GM19438 (cell line): ENCODE data around the gene THYN1.
"Not testable (repeated sequence)": the region's sequence is repeated elsewhere in the genome, so short reads cannot be mapped to it uniquely, and the experiment has no call there.

Source experiments
- ATAC-seq: cut with Tn5 transposase; IDR thresholded peaks from one replicate; pipeline ENCODE4 v1.9.1; 2021; ENCODE audit warnings: low read depth; ENCODE audit not compliant: unreplicated experiment

Gene THYN1

DNA sequence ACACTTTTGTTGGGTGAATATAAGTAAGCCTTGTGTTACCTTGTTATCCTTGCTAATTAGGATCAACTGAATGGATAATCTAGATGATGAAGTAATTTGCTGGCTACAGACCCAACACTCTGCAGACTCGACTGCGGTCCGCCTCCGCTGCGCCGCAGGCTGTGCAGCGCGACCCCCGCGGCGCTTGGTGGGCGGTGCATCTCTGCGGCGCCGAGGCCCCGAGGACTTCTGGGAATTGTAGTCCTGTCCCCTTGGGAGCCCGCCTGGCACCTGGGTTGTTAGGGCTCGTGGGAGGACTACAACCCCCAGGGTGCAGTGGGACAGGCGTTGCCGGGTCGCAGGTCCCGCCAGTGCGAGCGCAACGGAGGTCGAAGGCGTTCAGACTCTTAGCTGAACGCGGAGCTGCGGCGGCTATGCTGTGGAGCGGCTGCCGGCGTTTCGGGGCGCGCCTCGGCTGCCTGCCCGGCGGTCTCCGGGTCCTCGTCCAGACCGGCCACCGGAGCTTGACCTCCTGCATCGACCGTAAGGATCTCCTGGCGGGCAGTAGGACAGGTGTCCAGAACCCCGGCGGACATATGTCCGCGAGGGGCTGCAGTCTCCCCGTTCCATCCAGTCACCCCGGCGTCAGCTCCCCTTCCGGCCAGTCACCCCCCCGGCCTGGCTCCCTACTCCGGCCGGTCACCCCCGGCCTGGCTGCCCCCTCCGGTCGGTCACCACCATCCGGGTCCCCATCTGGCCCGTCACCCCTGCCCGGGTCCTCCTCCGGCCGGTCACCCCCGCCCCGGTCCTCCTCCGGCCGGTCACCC, at the start of gene THYN1, which contains the start of gene ACAD8:
THYN1 (minus strand) TSS at position 165 of the 806 bp plus-strand sequence. CDS start 470 bp downstream, outside the sequence.
ACAD8 (plus strand) TSS at position 381 of the 806 bp plus-strand sequence; CDS start at position 414, 33 bp downstream.
- peak; percentile 98 for ATAC-seq

DNA sequence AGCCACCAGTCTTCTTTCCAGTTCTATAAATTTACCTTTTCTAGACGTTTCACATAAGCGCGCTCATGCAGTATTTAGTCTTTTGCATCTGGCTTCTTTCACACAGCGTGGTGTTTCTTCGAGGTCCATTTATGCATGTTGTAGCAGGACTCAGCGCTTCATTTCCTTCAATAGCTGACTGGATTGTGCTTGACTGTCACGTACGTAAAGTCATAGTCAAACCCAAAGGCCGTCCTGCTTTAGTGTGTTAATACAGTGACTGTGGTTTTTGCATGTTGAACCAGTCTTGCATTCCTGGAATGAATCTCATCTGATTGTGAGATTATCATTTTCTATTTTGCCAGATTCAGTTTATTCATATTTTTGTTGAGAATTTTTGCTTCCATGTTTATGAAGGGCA, 41.5 kb upstream of the THYN1 start:
- no peak for ATAC-seq

DNA sequence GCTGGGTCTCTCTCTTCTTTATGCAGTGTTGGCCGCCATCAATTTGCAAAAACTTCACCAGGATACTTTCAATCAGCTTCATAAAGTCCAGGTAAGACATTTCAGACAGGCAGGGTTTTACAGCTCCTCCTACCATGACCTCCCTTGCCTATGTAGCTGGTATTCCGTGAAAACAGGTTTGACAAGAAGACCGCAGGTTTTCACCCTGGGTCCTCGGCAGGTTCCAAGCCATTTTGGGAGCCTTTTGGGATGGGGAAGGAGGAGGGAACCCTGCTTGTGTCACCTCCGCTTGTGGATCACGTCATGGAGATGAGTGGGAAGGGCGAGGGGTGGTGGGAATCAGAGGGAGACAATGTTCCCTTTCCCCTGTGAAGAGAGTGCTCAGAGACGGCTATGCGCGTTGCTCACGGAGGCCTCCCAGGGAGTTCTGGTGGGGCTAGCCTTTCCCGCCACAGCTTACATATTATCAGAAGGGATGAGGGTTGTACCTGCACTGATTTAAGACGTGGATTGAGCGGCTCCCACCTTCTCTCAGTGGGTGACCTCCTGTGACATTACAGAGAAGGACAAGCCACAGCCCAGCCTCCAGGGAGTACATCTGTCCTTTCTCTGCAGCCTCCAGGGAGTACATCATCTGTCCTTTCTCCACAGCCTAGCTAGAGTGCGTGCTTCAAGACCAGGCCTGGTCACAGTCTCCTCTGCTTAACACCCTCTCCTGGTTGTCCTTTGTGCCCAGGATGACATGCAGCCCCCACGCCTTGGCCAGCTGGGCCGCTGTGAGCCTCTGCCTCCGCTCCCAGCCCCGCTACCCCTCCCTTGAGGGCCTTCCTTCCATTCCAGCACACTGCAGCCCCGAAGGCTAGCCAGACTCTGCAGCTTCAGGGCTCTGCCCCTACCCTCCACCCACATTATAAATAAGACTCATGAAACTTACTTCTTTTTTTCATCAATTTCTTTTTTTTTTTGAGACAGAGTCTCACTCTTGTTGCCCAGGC, 40.3 kb upstream of the THYN1 start:
- ATAC-seq, result no peak

DNA sequence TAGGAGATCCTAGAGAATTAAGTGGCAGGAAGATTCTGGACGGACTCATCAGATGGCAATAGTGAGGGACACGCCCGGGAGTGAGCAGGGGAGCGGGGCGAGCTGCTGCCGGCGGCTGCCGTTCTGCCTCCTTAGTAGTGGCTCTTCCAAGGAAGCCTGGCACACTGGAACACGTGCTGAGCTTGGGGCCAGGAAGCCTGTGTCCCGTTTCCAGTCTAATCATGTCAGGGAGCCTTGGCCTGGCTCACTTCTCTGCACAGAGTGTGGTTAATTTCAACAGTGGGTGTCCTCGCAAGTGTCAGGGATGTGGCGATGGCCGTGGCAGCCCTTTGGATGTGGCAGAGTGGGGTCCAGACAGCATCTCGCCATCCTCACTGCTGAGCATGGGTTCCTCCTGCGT, 39.5 kb upstream of the THYN1 start:
- ATAC-seq, result no peak

DNA sequence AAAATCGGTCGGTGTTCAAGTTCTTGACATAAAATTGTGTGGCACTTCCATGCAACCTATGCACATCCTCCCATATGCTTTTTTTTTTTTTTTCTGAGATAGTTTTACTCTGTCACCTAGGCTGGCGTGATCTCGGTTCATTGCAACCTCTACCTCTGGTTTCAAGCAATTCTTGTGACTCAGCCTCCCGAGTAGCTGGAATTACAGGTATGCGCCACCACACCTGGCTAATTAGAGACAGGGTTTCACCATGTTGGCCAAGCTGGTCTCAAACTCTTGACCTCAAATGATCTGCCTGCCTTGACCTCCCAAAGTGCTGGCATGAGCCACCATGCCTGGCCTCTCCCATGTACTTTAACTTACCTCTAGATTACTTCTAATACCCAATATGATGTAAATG, 38.0 kb upstream of the THYN1 start:
- no peak for ATAC-seq

DNA sequence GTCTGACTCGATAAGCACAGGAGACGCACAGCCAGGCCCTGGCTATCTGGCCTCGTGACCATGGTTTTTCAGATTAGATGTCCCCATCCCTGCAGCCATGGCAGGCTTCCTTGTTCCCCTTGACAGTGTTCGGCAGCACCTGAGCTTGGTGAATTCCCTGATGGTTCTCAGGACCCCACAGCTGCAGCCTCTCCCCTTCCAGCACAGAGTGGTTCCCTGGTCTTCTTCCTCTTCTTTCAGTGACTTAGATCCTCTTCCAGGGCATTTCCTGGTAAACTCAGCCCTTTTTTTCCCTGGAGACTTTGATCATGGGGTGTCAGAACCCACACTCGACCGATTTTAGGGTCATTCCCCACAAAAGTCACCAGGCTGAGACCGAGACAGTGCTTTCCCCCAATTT, 37.5 kb upstream of the THYN1 start:
- ATAC-seq, result no peak

DNA sequence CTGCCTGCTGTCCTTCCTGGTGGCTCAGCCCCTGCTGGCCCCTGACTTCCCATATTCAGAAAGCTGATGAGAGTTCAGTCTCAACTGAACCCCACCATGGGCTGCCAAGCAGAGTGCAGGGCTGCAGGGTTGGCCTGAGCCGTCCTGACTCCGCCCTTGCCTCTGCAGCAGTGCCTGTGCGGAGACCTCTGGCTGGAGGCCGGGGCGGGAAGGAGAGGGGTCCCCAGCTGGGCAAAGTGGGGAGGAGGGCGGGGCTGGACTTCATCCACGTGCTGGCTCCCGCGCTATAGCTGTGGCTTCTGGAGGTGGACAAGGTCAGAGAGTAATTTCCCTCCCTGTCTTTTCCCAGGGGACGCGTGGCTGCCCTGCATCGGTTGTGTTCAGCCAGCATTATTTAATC, 36.6 kb upstream of the THYN1 start:
- no peak for ATAC-seq

DNA sequence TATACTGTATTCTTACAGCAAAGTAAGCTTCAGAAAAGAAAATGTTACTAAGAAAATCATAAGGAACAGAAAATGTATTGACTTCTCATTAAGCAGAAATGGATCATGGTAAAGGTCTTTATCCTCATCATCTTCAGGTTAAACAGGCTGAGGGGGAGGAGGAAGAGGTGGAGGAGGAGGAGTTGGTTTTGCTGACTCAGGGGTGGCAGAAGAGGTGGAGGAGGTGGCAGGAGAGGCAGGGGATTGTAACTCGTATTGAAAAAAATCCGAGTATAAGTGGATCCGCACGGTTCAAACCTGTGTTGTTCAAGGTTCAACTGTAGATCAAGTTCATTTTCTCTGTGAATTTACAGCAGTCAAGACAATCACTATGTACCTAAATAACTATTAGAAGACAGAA, 36.0 kb upstream of the THYN1 start:
- no peak for ATAC-seq

DNA sequence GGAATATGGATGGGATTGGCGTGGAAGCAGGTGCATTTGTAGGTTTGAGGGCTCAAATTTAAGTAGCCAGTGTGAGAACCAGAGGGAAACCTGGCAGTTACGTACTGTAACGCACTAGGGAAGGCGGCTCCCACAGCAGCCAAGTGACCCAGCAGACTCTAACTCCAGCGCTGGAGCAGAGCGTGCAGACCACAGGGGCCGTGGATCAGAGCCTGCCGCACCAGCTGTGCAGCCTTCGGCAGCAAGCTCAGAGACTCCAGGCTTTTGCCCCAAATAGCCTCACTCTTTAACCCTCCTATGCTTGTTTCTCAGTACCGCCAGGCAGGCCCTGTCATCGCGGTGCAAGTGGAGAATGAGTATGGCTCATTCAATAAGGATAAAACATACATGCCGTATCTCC, 35.3 kb upstream of the THYN1 start:
- no peak for ATAC-seq

DNA sequence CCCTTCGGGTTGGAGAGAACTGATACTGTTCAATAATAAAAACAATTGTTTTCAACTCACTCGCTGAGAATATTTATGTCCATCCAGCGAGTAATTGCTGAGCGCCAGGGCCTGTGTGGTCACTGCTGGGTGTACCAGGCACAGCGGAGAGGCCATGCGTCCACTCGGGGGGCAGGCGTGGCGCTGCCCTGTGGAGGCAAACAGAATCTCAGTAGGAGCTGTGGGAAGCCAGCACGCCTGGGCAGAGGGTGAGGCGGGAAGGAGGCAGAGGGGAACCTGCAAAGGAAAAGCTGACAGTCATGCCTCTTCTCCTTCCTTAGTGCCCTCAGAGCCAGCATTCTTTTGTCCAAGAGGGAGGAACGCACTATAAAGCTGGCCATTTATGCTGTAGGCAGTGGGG, 34.4 kb upstream of the THYN1 start:
- ATAC-seq, result no peak

DNA sequence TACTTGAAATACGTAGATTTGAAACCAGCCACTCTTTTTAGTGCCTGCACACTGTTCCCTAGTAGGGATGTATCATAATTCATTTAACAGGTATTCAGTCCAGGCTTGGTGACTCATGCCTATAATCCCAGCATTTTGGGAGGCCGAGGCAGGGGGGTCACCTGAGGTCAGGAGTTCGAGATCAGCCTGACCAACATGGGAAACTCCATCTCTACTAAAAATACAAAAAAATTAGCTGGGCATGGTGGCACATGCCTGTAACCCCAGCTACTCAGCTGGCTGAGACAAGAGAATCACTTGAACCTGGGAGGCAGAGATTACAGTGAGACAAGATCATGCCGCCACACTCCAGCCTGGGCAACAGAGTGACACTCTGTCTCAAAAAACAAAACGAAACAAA, 31.2 kb upstream of the THYN1 start:
- not testable (repeated sequence) for ATAC-seq

DNA sequence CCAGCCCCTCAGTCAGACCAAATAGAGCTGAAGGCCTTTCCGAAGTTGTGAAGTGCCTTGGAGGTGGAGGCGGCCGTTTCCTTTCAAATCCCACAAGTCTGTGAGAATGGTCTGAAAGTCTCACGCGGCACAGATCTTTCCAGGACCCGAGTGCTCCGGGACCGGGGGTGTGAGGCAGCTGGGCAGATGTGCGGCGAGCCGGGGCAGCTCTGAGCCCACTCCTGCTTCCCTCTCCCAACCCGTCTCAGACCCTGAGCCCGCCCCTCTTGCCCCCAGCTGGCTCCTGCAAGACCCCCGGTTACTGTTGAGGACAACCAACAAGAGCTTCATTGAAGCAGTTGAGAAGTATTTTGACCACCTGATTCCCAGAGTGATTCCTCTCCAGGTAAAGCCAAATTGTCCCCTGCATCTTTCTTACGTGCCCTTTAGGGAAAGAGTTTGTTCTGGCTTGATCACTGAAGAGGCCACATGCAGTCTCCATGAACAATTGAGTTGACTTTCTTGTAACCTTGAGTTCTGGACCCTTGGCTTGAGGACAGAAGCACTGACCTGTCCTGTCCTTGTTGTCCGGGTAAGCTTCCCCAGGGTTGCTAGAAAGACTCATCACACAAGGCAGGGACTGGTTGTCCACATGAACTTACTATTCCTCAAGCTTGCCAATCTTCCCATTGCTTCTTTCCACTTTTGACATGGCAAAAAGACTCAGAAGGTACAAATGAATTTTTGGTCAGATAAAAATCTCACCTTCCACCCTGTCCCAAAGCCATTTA, 30.5 kb upstream of the THYN1 start:
- no peak for ATAC-seq

DNA sequence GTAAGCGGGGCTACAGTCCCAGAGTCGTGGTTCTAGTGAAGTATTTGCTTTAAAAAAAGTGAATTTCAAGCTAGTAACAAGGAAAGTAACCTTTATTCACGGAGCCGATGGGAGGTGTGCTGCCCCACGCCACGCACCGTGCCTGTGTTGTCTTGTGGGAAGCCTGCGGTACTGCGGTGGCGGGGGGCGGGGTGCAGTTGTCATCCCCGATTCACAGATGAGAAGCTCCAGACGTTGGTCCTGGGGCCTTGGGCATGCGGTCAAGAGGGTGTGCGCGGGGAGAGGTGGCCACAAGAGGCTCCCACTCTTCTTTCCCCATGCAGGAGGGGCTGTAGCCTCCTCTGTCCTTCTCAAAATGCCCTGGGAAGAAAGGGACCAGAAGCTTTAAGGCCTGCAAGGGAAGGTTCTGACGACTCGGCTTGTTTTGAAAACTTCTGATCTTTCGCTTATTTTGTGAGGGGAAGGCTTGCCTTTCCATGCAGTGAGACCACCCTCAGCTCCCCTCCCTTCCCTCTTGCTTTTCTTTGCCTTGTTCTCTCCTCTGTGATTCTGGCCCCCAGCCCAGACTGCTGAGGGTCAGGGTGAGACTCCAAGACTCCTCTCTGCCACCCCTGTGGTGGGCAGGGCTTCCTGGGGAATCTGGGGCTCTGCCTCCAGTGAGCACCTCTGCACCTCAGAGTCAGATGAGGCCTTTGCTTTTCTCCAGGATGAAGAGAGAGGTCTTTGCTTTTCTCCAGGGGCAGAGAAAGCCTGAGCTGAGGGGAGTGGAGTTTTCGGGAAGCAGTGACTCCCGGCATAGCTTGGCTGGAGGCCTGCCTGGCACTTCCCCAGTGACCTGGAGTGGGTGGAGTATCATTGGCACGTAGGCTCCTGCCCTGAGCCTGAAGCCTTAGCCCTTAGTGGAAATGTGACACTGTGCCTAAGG, 29.2 kb upstream of the THYN1 start:
- no peak for ATAC-seq

DNA sequence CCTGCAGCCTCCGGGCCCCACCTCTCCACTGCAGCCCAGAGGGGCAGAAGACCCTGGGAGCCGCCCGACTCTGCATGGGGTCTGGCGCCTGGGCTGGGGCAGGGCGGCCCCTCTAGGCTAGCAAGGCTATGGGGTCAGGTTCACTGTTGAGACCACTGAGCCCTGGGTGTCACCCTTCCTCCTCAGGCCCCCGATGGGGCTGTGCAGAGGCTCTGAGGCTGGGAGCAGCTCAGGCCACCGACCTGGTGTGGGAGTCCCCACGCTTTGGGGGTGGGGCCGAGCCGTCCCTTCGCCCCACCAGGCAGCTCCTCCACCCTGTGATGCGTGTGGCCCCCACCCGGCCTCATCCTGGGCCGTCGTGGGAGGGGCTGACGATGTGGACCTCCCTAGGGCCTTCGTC, 28.5 kb upstream of the THYN1 start:
- ATAC-seq, result not testable (repeated sequence)

DNA sequence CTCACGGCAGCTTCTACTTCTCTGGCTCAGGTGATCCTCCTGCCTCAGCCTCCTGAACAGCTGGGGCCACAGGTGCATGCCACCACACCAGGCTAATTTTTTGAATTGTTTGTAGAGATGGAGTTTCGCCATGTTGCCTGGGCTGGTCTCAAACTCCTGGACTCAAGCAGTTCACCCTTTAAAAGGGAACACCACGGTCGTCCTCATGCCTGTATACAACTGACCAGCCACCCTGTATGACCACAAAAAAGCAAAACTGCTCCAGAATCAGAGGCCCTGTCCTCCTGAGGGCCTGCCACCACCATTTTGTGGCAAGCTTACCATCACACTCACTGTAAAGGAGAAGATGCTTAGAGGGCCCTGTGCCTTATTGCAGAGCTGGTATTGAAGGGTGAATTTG, 25.2 kb upstream of the THYN1 start:
- no peak for ATAC-seq

DNA sequence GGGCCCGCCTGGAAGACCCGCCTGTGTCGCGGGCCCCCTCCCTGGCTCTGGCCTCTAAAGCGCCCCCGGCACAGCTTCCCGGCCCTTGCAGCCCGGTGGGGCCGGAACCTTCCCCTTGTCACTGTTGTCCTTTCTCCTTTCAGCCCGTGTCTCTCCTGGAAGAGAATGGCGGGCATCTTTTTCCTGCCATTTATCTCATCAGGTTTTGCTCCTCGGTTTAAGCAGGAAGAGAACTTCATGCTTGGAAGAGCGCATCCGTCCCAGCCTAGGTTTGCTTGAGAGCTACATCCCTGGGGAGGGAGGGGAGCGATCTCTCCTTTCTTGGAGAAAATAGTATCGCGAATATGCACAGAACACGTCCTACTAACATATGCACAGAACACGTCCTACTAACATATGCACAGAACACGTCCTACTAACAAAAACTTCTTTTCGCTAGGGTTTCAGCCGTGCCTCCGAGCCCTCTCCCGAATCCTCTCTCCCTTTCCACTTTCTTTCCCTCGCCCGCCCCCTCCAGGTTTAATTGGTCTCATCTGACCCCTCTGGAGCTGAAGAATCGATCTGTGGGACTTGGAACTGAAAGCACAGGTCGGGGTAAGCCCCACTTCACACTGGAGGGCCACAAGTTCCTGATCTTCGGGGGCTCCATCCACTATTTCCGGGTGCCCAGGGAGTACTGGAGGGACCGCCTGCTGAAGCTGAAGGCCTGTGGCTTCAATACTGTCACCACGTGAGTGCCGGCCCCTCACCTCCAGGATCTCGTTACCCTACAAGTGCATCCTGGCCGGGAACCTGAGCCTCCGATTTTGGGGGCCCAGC, 24.2 kb upstream of the THYN1 start:
- no peak for ATAC-seq

DNA sequence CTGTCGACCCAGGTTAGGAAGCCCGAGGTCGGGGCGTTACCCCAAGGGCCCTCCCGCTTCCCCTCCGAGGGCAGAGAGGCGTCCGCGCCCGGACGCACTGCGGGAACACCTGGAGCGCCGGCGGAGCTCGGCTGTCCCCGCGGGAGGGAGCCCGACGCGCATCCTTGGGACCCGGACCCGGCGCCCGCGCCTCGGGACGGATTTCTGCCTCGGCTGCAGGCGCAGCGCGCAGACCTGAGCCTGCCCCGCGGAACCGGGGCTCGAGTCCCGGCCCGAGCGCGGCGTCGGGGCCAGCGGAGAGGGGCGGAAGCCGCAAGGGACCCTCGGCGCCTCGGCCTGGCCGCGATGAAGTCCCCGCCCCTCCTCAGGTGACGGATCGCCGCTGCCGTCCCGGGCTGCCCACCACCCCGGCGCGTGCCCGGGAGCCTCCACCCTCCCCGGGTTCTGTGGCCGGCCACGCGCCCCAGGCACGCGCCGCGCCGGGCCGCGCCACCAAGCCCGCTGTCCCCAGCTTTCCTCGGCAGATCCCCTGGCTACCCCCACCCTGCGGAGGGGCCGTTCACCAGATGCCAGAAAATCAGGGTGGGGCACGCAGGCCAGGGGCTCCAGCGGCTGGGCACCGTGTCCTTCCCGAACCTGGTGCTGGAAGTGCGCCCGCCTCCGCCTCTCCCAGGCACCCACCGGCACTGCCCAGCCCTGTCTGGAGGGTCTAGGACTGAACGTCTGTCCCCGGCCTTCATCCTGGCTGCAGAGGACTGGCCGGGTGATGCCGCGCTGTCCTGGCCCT, 23.4 kb upstream of the THYN1 start:
- peak; percentile 25 for ATAC-seq
